Motor neuron (in vitro differentiated cells): ENCODE results near the gene GLCE. TPM values are rescaled to one million over a fixed set of nuclear protein-coding genes. Genes with fewer than 3 reads are reported as not detected.
A peak's percentile ranks its signal among the peaks of the same experiment; 100 is the strongest.
"Not testable (repeated sequence)": the region's sequence is repeated elsewhere in the genome, so short reads cannot be mapped to it uniquely, and the experiment has no call there.

Source experiments
- ATAC-seq, 8 experiments: fragments of 200-7000 bp; cut with Tn5 transposase; replicated peaks in 6 of 8; 2 replicates each; pipeline ENCODE4 v1.8.0; 2021; ENCODE audit warnings: mild to moderate bottlenecking in 8 of 8, moderate library complexity in 8 of 8
- H3K27ac ChIP-seq, 2 donors: fragments of 250-450 bp; sonication (Bioruptor Pico); 2 replicates each; pipeline ENCODE4 v1.9.0; 2021; ENCODE audit warnings: antibody characterized with exemption in 2 of 2, mild to moderate bottlenecking in 2 of 2, moderate library complexity in 1 of 2
- H3K4me1 ChIP-seq, 2 donors: fragments of 250-450 bp; sonication (Bioruptor Pico); replicated peaks in 1 of 2; 2 replicates each; pipeline ENCODE4 v1.6.1; 2021; ENCODE audit warnings: antibody characterized with exemption in 2 of 2, mild to moderate bottlenecking in 2 of 2, moderate library complexity in 1 of 2
- H3K4me3 ChIP-seq, 5 donors: fragments of 250-450 bp; sonication (Bioruptor Pico); 2 replicates each; pipeline ENCODE4 v1.9.0; 2021; ENCODE audit warnings: antibody characterized with exemption in 5 of 5, mild to moderate bottlenecking in 5 of 5, moderate library complexity in 4 of 5
- WGBS, 10 experiments: fragments of 450-650 bp; shearing (Covaris generic); methylation state at CpG; one replicate each; pipeline ENCODE4 v1.0.0; 2022; 5-methylcytosine and 5-hydroxymethylcytosine counted together
- in situ Hi-C, 9 experiments: fragments of 400-800 bp; cut with MboI; loops; one replicate each; pipeline ENCODE4 v1.15.0; 2021; ENCODE audit warnings: low sequenced_read_pairs in 9 of 9, low pct_unique_long_range_greater_than_20kb in 2 of 9; ENCODE audit not compliant: unreplicated experiment in 9 of 9
- total RNA-seq, 8 experiments: library from RNA; unstranded; fragments of 300-600 nt; gene quantifications; 2 replicates each; pipeline versions ENCODE4 v1.2.3 to v1.2.4, GENCODE V29; 2022

GLCE gene
- total RNA-seq, 8 experiments from 2014 or later, result 12.7 to 39.3 (median 20.3) TPM

DNA sequence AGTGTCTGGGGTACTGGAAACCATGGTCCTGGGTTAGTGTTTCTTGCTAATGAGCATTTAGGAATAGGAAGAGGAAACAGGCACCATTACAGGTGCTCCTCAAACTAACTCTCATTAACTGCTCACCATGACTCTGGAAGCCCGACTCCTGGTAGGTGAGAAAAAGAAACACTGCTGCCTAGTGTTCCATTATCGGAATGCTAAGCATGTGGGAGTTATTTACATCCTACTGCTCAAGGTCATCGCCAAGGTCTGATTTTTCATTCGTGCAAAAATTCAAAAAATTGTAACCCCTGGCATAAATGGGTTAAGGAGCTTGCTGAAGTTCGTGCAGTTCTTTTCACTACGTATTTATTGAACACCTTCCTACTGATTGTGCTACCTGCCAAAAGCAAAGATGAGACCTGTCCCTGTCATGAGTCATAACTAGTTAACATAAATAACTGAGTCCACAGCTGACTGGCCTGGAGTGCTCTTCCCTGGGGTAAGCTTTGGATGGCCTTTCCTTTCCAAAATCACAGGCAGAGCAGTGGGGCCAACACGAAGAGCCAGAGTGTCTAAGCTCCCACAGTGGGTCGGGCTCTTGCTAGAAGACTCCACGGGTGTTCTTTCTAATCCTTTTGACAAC, 115.6 kb downstream of the GLCE start:
- 26 to 95% (median 82%) methylated on average over 3 to 8 of the region's 9 CpGs; no CpG with 5 or more reads in 1 of the 10 experiments for WGBS, 10 experiments
- no peak for ATAC-seq
- in situ Hi-C loops, result no loop called here
- H3K4me3 ChIP-seq, result no peak overlapping the region
- no peak overlapping the region for H3K27ac ChIP-seq
- peaks cover 8% of the 10 kb centered on the region in 2 donors for H3K4me1 ChIP-seq

- WGBS, 10 experiments, result 20 to 100% (median 81%) methylated on average over 1 to 8 of the region's 9 CpGs; no CpG with 5 or more reads in 3 of the 10 experiments
- Histone ChIP-seq H3K27ac (no peak overlapping the region), H3K4me1 (peaks cover 8% of the 10 kb centered on the region in 2 donors), H3K4me3 (no peak overlapping the region)
- no peak for ATAC-seq
- in situ Hi-C loops, result no loop called here
Measured at GRCh38 chr15:69277316-69277715, 116.9 kb downstream of the GLCE start.

DNA sequence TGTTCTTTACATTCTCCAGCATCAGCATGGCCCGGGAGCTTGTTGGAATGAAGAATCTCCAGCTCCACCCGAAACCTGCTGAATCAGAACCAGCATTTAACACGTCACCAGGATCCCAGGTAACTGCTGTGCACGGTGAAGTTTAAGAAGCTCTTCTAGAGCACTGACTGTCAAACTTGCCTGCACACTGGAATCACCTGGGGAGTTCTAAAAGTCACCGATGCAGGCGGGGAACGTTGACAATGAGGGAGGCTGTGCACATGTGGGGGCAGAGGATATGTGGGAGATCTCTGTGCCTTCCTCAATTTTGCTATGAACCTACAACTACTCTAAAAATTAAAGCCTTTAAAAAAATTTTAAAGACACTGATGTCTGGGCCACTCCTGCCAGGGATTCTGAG, 119.2 kb downstream of the GLCE start:
- in situ Hi-C loops, result no loop called here
- 84 to 100% (median 96%) methylated on average over 2 to 5 of the region's 7 CpGs; no CpG with 5 or more reads in 5 of the 10 experiments for WGBS, 10 experiments
- Histone ChIP-seq H3K4me3 (no peak overlapping the region), H3K27ac (no peak overlapping the region), H3K4me1 (peaks cover 7 to 8% of the 10 kb centered on the region in 2 donors)
- no peak for ATAC-seq

- Histone ChIP-seq H3K4me3 (no peak overlapping the region), H3K27ac (no peak overlapping the region), H3K4me1 (peaks cover 0 to under 1% of the 10 kb centered on the region in 2 donors)
- in situ Hi-C loops, result no loop called here
- 0 to 78% (median 38%) methylated on average over 1 to 3 of the region's 5 CpGs; no CpG with 5 or more reads in 3 of the 10 experiments for WGBS, 10 experiments
- no peak for ATAC-seq
Measured at GRCh38 chr15:69280783-69281182, 120.3 kb downstream of the GLCE start.

DNA sequence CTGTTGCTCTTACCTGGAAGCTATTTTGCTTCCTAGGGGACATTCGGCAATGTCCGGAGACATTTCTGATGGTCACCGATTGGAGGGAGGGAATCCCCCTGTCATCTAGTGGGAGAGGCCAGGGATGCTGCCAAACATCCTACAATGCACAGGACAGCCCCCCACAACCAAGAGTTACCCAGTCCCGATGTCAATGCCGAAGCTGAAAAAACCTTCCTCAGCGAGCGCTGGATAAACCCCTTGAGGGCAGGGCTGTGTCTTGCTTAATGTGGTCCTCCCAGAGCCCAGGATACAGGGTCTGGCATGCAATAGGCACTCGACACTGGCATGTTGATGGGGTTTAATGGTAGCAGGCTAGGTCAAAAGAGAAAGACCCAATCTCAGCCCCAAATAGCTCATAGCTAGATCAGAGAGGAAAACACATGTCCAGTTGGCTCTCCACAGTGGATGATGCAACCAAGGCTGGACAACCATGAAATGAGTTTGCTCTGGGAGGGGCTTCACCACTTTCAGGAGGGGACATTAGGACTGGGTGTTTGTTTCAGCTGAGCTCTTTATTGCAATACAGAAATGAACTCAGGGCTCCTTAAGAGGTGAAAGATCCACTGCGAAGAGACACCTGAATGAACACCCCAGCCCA, 121.8 kb downstream of the GLCE start:
- H3K4me1 ChIP-seq, result no peaks in the 10 kb centered on the region
- WGBS, 10 experiments, result 43 to 95% (median 88%) methylated on average over 2 to 8 of the region's 9 CpGs; no CpG with 5 or more reads in 3 of the 10 experiments

DNA sequence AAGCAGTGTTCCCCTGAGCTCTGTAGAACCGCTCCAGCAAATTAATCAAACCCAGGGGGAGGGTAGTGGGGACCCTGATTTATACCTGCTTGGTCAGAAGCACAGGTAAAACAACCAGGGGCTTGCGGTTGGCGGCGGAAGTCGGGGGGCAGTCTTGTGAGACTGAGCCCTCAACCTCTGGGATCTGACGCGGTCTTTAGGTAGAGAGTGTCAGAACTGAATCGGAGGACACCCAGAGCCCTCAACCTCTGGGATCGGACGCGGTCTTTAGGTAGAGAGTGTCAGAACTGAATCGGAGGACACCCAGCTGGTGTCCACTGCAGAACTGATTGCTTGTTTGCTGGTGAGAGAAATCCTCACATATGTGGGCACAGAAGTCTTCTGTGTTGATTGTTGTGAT, 125.4 kb downstream of the GLCE start:
- no peaks in the 10 kb centered on the region for H3K4me1 ChIP-seq
- 88 to 100% (median 94%) methylated on average over 5 to 10 of the region's 12 CpGs; no CpG with 5 or more reads in 4 of the 10 experiments for WGBS, 10 experiments
- no peak for ATAC-seq
- no peak overlapping the region for H3K4me3 ChIP-seq
- H3K27ac ChIP-seq, result no peak overlapping the region
- in situ Hi-C loops, result no loop called here

More for the DNA sequence above, 121.8 kb downstream of the GLCE start:
- no peak overlapping the region for H3K27ac ChIP-seq
- in situ Hi-C loops, result no loop called here
- H3K4me3 ChIP-seq, result no peak overlapping the region
- ATAC-seq, result no peak

DNA sequence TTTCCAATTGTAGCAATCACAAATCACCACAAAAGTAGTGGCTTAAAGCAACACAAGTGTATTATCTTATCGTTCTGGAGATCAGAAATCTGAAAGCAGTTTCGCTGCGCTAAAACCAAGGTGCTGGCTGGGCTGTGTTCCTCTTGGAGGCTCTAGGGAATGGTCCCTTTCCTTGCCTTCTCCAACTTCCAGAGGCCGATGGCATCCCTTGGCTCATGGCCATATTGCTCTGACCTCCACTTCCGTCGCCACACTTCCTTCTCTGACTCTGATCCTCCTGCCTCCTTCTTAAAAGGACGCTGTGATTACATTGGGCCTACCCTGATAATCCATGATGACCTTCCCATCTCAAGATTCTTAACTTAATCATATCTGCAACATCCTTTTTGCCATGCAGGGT, 127.6 kb downstream of the GLCE start:
- no peak overlapping the region for H3K27ac ChIP-seq
- ATAC-seq, result no peak
- H3K4me1 ChIP-seq, result no peaks in the 10 kb centered on the region
- in situ Hi-C loops, result no loop called here
- H3K4me3 ChIP-seq, result no peak overlapping the region
- 89 to 97% (median 91%) methylated on average over 2 to 7 of the region's 7 CpGs; no CpG with 5 or more reads in 4 of the 10 experiments for WGBS, 10 experiments

GRCh38 chr15:69288531-69289341, 128.3 kb downstream of the GLCE start:
- no peak overlapping the region for H3K4me3 ChIP-seq
- H3K4me1 ChIP-seq, result no peaks in the 10 kb centered on the region
- ATAC-seq, result no peak
- no peak overlapping the region for H3K27ac ChIP-seq
- in situ Hi-C loops, result no loop called here
- 70 to 100% (median 89%) methylated on average over 2 to 5 of the region's 11 CpGs; no CpG with 5 or more reads in 2 of the 10 experiments for WGBS, 10 experiments

- Histone ChIP-seq H3K4me1 (no peaks in the 10 kb centered on the region), H3K27ac (no peak overlapping the region), H3K4me3 (no peak overlapping the region)
- peak in 1 of 8 experiments; percentile 43 for ATAC-seq
- in situ Hi-C loops, result no loop called here
- 49 to 100% (median 62%) methylated on average over 1 to 8 of the region's 8 CpGs for WGBS, 10 experiments
Measured at GRCh38 chr15:69289342-69290146, 129.1 kb downstream of the GLCE start.

DNA sequence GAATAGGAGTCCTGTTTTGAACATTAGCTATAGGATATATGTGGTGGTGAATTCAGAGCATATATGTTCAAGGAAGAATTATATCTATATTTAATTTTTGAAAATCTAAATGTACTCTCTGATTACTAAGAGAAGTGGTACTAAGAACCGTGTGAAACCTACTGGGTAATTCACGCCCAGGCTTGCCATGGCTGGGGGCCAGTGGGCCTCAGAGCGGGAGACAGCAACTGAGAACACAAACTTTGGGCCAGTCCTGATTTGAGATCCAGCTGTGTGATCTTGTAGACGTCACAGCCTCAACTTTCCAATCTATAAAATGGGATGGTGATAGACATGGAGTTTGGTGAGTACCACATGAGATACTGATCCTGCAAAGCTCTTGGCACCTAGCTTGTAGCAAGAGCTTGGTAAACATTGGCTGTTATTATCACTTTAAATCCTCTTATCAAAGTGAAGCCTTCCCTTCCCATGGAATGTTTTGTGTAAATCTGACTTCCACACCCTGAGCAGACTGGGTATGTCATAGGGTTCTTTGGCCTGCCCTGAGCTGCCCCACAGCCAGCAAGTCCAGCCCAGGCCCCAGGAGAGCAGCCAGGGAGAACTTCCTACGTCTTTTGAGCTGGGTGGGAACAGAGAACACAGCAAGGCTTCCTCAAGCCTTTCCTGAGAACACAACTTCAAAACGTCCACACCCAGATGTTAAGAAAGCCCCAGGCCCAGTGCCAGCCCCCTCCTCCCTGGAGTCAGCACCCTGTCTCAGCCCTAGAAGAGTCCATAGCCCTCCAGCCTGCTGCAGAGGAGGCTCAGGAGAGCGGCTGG, 130.1 kb downstream of the GLCE start:
- H3K4me3 ChIP-seq, result no peak overlapping the region
- H3K27ac ChIP-seq, result no peak overlapping the region
- 33 to 100% (median 82%) methylated on average over 1 to 5 of the region's 7 CpGs; no CpG with 5 or more reads in 2 of the 10 experiments for WGBS, 10 experiments
- H3K4me1 ChIP-seq, result no peaks in the 10 kb centered on the region
- in situ Hi-C loops, result no loop called here
- peak in 2 of 8 experiments; percentile 84 to 93 for ATAC-seq

DNA sequence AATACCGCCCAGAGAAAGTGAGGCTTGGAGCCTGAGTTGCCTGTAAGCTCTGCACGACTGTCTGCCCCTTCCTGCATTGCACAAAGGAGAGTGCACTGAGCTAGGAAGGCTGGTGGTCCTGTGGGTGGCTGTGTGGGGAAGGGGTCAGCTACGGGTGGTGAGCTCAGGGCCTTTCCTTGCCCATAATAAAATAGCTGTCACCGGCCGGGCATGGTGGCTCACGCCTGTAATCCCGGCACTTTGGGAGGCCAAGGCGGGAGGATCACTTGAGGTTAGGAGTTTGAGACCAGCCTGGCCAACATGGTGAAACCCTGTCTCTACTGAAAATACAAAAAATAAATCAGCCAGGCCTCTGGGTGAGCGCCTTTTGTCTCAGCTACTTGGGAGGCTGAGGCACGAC, 131.2 kb downstream of the GLCE start:
- 20 to 100% (median 85%) methylated on average over 1 to 5 of the region's 10 CpGs; no CpG with 5 or more reads in 3 of the 10 experiments for WGBS, 10 experiments
- H3K4me1 ChIP-seq, in situ Hi-C loops, ATAC-seq, H3K27ac ChIP-seq, H3K4me3 ChIP-seq: not testable (repeated sequence)
